ENCODE data around the gene SLC35G6.
A peak's percentile ranks its signal among the peaks of the same experiment; 100 is the strongest.
"Not testable (repeated sequence)": the region's sequence is repeated elsewhere in the genome, so short reads cannot be mapped to it uniquely, and the experiment has no call there.

Gene SLC35G6

GRCh38 chr17:7460850-7461660 is 20.2 kb upstream of the SLC35G6 start:
- DNase-seq: no peak

- no peak for DNase-seq
Measured at GRCh38 chr17:7462474-7463371, 18.5 kb upstream of the SLC35G6 start.

GRCh38 chr17:7463372-7463846 is 17.8 kb upstream of the SLC35G6 start:
- DNase-seq: no peak

DNA sequence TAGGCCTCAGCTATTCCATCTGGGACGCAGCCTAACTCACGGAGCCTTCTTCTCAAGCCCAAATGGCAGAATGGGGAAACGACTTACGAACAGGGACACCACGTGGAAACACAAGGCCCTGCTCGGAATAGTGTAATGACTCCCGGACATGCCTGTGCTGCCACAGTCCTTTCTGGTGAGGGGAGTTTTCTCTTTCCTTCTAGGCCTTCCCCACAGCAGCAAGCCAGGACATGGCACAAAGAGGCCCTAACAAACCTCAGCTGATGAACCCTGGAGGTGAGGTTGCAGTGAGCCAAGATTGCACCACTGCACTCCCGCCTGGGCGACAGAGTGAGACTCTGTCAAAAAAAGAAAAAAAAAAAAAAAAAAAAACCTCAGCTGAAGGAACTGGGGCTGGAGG is 17.2 kb upstream of the SLC35G6 start:
- DNase-seq: no peak

DNA sequence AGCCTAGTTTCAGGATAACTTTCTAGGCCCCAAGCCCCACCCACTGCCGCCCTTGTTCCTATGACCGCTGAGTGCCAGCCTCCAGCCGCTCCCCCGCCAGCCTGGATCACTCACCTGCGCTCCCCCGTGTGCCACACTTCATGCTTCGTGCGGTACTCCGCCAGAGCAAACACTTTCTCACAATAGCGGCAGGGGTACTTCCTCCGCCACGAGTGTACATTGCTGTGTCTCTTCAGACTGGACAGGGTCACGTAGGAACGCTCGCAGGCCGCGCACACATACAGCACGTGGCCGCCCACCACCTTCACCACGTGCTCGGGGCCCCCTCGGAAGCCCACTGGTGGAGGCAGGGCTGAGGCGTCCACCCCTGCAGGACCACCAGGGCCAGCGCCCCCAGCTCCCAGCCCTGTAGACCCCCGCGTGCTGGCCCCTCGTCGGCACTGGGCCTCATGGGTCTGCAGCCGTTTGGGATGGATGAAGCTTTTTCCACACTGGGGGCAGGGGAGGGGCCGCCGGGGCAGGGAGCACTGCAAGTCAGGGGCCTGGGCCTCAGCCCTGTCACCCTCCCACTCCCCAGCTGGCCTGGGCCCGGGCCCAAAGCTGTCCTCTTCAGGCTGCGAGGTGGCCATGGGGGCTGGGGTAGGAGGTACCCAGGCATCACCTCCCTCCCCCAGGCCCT is 15.5 kb upstream of the SLC35G6 start:
- DNase-seq: no peak

GRCh38 chr17:7466318-7466638 is 15.0 kb upstream of the SLC35G6 start:
- DNase-seq: no peak

GRCh38 chr17:7466639-7467341 is 14.5 kb upstream of the SLC35G6 start:
- DNase-seq: peak; percentile 71

DNA sequence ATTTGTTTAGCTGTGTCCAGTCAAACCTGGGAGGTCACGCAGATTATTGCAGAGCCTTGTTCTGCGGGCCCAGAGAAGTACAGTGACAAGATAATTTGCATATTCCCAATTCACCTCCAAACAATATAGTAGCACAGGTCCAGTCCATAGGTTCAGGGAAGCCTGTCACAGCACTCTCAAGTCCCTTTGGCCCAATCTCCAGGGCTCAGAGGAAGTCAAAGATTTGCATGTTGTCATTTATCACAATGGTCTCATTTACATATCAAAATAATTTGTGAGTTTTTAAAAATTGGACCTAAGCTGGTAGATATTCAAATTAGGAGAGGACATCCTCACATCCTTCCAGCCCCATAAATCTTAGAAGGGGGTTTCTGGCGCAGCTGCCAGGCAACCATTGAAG is 13.7 kb upstream of the SLC35G6 start:
- DNase-seq: no peak

DNA sequence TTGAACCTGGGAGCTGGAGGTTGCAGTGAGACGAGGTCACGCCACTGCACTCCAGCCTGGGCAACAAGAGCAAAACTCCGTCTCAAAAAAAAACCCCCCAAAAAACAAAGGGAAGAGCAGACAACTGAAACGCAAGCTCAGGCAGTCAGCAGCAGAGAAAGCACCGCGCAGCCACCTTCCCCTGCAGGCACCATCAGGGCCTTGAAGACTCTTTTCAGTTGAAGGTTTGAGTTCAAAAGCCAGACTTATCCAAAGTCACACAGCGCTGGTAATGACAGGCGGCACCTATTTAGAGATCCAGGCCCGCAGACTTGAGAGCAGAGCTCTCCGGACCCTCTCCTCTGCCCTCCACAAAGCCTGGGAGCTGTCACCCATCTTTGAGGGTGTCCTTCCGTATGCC is 13.0 kb upstream of the SLC35G6 start:
- no peak for DNase-seq

DNA sequence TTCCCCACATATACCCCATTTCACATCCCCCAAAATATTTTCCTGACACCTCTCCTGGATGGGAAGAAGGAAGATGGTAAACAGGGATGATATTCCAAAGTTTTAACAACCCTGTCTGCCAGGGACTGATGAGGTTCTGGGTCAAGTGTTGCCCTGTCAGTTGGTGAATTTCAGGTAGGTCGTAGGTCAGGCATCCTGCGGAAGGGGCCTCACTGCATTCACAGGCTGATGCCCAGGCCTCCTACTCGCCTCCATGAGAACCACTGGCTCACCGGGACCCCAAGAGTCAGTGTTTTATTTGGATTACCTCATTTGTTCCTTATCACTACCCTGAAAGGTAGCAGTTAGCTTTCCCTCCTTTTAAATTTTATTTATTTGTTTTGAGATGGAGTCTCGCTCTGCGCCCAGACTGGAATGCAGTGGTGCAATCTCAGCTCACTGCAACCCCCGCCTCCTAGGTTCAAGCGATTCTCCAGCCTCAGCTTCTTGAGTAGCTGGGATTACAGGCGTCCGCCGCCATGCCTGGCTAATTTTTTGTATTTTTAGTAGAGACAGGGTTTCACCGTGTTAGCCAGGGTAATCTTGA is 12.3 kb upstream of the SLC35G6 start:
- no peak for DNase-seq

GRCh38 chr17:7469843-7470242 is 11.4 kb upstream of the SLC35G6 start:
- not testable (repeated sequence) for DNase-seq

DNA sequence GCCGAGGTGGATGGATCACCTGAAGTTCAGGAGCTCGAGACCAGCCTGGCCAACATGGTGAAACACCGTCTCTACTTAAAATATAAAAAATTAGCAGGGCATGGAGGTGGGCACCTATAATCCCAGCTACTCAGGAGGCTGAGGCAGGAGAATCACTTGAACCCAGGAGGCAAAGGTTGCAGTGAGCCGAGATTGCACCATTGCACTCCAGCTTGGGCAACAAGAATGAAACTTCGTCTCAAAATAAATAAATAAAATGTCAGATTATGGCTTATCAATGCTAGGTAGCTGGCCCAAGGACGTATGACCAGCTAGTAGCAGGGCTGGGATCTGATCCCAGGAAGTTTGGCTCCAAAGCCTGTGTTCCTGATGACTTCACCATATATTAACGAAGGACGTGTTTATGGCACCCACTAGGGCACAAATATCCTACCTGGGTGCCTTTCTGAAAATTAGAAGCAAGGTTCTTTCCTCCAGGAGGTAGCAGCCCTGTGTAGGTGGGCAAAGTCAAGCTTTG is 10.7 kb upstream of the SLC35G6 start:
- not testable (repeated sequence) for DNase-seq

GRCh38 chr17:7471729-7472128 is 9.5 kb upstream of the SLC35G6 start:
- no peak for DNase-seq

DNA sequence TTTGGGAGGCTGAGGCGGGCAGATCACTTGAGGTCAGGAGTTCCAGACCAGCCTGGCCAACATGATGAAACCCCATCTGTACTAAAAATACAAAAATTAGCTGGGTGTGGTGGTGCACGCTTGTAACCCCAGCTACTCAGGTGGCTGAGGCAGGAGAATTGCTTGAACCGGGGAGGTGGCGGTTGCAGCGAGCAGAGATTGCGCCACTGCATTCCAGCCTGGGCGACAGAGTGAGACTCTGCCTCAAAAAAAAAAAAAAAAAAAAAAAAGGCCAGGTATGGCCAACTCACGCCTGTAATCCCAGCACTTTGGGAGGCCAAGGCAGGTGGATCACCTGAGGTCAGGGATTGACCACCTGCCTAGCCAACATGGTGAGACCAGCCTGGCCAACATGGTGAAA is 6.5 kb upstream of the SLC35G6 start:
- DNase-seq: not testable (repeated sequence)

DNA sequence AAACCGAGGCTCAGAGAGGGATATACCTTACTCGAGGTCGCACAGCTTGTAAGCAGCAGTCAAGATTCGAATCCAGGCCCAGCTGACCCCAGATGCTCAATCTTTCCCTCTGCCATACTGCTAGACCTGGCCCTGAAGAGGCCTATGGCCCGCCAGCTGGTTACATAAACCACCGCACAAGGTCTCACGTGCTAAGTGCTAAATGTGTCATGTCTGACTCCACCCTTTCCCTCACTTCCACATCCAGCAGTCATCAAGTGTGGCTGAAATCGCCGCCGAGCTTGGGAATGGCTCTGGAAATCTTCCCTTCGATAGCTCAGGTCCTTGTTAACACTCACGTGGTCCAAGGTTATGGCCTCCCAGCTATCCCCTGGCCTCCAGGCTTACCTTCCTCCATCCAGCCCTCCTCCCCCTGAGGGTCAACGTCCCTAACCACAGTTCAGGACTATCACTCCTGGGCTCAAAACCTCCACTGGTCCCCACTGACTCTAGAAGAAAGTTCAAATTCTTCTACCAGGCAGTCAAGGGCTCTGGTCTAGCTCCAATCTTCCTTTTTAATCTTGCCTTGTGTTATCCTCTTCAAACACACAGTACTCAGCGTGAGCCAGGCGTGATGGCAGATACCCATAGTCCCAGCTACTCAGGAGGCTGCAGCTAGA is 5.4 kb upstream of the SLC35G6 start:
- peak; percentile 86 for DNase-seq

DNA sequence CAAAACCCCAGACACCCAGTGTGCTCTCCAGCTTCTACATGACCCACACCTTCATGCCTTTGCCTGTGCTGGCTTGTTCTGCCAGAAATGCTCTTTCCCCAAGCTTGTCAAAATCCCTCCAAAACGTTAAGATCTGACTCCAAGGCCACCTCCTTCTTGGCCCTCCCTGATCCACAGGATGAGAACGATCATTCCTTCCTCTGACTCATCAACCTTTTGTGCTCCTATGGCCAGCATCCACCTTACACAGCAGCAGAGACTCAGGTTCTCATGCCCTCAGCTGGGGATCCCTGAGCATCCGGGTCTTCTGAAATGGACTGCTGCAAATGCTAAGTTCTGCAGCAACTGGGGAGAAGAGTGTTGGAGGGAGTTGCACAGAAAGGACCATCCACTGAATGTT is 4.8 kb upstream of the SLC35G6 start:
- DNase-seq: no peak

GRCh38 chr17:7476951-7477350 is 4.3 kb upstream of the SLC35G6 start:
- peak; percentile 62 for DNase-seq

- peak; percentile 90 for DNase-seq
Measured at GRCh38 chr17:7477392-7478275, 3.6 kb upstream of the SLC35G6 start.

GRCh38 chr17:7478276-7479212 is 2.7 kb upstream of the SLC35G6 start:
- peak; percentile 71 for DNase-seq
